Tibial nerve (tissue), 4 donors: Measurements from ENCODE around the gene ZGPAT. TPM values are rescaled to one million over a fixed set of nuclear protein-coding genes. Genes with fewer than 3 reads are reported as not detected.

Experiments
- DNase-seq, 2 donors: peaks; one replicate each; pipeline ENCODE4 v3.0.0-alpha.2; 2019; ENCODE audit warnings: low spot score in 2 of 2
- H3K27ac ChIP-seq, 4 donors: fragments of 200-600 bp; sonication (generic) in 3 of 4; one replicate each; pipeline ENCODE4 v1.5.1; 2017 to 2019; ENCODE audit warnings: mild to moderate bottlenecking in 1 of 4
- H3K27me3 ChIP-seq, 2 donors: fragments of 200-600 bp; sonication (generic) in 1 of 2; one replicate each; pipeline versions ENCODE4 v1.5.1 to v1.6.0; 2017 to 2019
- H3K36me3 ChIP-seq, 3 donors: fragments of 200-600 bp; sonication (generic); one replicate each; pipeline ENCODE4 v1.5.1; 2018 to 2019
- H3K4me1 ChIP-seq, 4 donors: fragments of 200-600 bp; sonication (generic) in 3 of 4; one replicate each; pipeline ENCODE4 v1.5.1; 2017 to 2019
- H3K4me3 ChIP-seq, 4 donors: fragments of 200-600 bp; sonication (generic) in 3 of 4; one replicate each; pipeline ENCODE4 v1.5.1; 2017 to 2019; ENCODE audit warnings: mild to moderate bottlenecking in 1 of 4, moderate library complexity in 1 of 4
- H3K9me3 ChIP-seq, 4 donors: fragments of 200-600 bp; sonication (generic) in 3 of 4; one replicate each; pipeline ENCODE4 v1.5.1; 2017 to 2019
- CTCF ChIP-seq, 5 experiments: fragments of 200-600 bp in 3 of 5; fragments of 450-650 bp in 2 of 5; sonication (generic) in 3 of 5; IDR thresholded peaks; one replicate each; pipeline ENCODE4 v1.5.1; 2016 to 2019; ENCODE audit warnings: antibody characterized with exemption in 5 of 5, mild to moderate bottlenecking in 3 of 5, moderate library complexity in 2 of 5
- EP300 ChIP-seq, 2 donors: sonication (generic); formaldehyde crosslinking; IDR thresholded peaks; one replicate each; pipeline ENCODE4 v1.6.1; 2017; ENCODE audit warnings: antibody characterized with exemption in 2 of 2, mild to moderate bottlenecking in 1 of 2
- POLR2A ChIP-seq, 2 donors: fragments of 450-650 bp; IDR thresholded peaks; one replicate each; pipeline ENCODE4 v1.6.1; 2017; ENCODE audit warnings: antibody characterized with exemption in 2 of 2, mild to moderate bottlenecking in 2 of 2, moderate library complexity in 2 of 2
- WGBS, 2 donors: methylation state at CpG; one replicate each; pipeline ENCODE4 v1.1.5; 2018; 5-methylcytosine and 5-hydroxymethylcytosine counted together
- total RNA-seq, 4 donors: library from RNA; depleted of rRNA; stranded (reverse); fragments of >200 nt; gene quantifications; one replicate each; pipeline ENCODE4 v1.1.0, GENCODE V29; 2016

The ZGPAT gene
- total RNA-seq, 4 donors from 2014 or later, result 27.5 to 70.8 (median 40.9) TPM

GRCh38 chr20:63765902-63766301 lies 58.1 kb downstream of the ZGPAT start:
- Histone ChIP-seq H3K4me1 (no peaks in the 10 kb centered on the region), H3K27me3 (no peaks in the 10 kb centered on the region), H3K9me3 (no peaks in the 10 kb centered on the region), H3K27ac (no peak overlapping the region), H3K4me3 (no peak overlapping the region), H3K36me3 (peaks cover 0 to 49% (median 0%) of the 10 kb centered on the region in 3 donors)
- TF ChIP-seq EP300 (IDR thresholded peaks at IDR 0.05), result no peak
- TF ChIP-seq CTCF (IDR thresholded peaks at IDR 0.05), result no peak
- no peak for TF ChIP-seq POLR2A (IDR thresholded peaks at IDR 0.05)
- WGBS, 2 donors, result 91 to 92% methylated on average over 7 of the region's 7 CpGs
- no peak for DNase-seq

GRCh38 chr20:63766695-63767426 lies 59.0 kb downstream of the ZGPAT start:
- Histone ChIP-seq H3K4me3 (no peak overlapping the region), H3K27ac (no peak overlapping the region), H3K9me3 (no peaks in the 10 kb centered on the region), H3K4me1 (no peaks in the 10 kb centered on the region), H3K36me3 (peaks cover 0 to 56% (median 0%) of the 10 kb centered on the region in 3 donors), H3K27me3 (no peaks in the 10 kb centered on the region)
- DNase-seq, result no peak
- 91 to 95% methylated on average over 38 of the region's 38 CpGs for WGBS, 2 donors
- TF ChIP-seq EP300 (IDR thresholded peaks at IDR 0.05), result no peak

- Histone ChIP-seq H3K27ac (no peak overlapping the region), H3K27me3 (no peaks in the 10 kb centered on the region), H3K36me3 (peaks cover 0 to 56% (median 0%) of the 10 kb centered on the region in 3 donors), H3K9me3 (no peaks in the 10 kb centered on the region), H3K4me3 (no peak overlapping the region), H3K4me1 (peaks cover 0 to 2% (median 0%) of the 10 kb centered on the region in 4 donors)
- 84 to 90% methylated on average over 11 to 18 of the region's 18 CpGs for WGBS, 2 donors
- no peak for DNase-seq
- TF ChIP-seq EP300 (IDR thresholded peaks at IDR 0.05) (no peak), CTCF (IDR thresholded peaks at IDR 0.05) (no peak), POLR2A (IDR thresholded peaks at IDR 0.05) (no peak)
Observed at GRCh38 chr20:63767456-63767855, 59.6 kb downstream of the ZGPAT start.

- TF ChIP-seq POLR2A (IDR thresholded peaks at IDR 0.05) (no peak), EP300 (IDR thresholded peaks at IDR 0.05) (no peak), CTCF (IDR thresholded peaks at IDR 0.05) (no peak)
- WGBS, 2 donors, result 92 to 93% methylated on average over 7 of the region's 7 CpGs
- H3K4me1 ChIP-seq, result peaks cover 0 to 6% (median 0%) of the 10 kb centered on the region in 4 donors
- DNase-seq, result no peak
- H3K27me3 ChIP-seq, result no peaks in the 10 kb centered on the region
- H3K9me3 ChIP-seq, result no peaks in the 10 kb centered on the region
- H3K27ac ChIP-seq, result no peak overlapping the region
- H3K36me3 ChIP-seq, result peaks cover 0 to 54% (median 0%) of the 10 kb centered on the region in 3 donors
- H3K4me3 ChIP-seq, result no peak overlapping the region
Observed at GRCh38 chr20:63767886-63768285, 60.0 kb downstream of the ZGPAT start.

- Histone ChIP-seq H3K9me3 (no peaks in the 10 kb centered on the region), H3K4me3 (no peak overlapping the region), H3K27ac (no peak overlapping the region), H3K27me3 (no peaks in the 10 kb centered on the region), H3K4me1 (peaks cover 0 to 15% (median 0%) of the 10 kb centered on the region in 4 donors), H3K36me3 (peaks cover 0 to 48% (median 0%) of the 10 kb centered on the region in 3 donors)
- 91% methylated on average over 22 to 26 of the region's 26 CpGs for WGBS, 2 donors
- no peak for TF ChIP-seq EP300 (IDR thresholded peaks at IDR 0.05)
- no peak for TF ChIP-seq CTCF (IDR thresholded peaks at IDR 0.05)
- no peak for TF ChIP-seq POLR2A (IDR thresholded peaks at IDR 0.05)
- DNase-seq, result no peak
Observed at GRCh38 chr20:63768591-63769515, 61.0 kb downstream of the ZGPAT start.
